A549 (cell line): ENCODE results near the gene MAP6D1. TPM values are rescaled to one million over a fixed set of nuclear protein-coding genes. Genes with fewer than 3 reads are reported as not detected.

ENCODE experiments used
- ATAC-seq, 2 experiments: fragments of 200-7000 bp in 1 of 2; fragments of >200 bp in 1 of 2; cut with Nextera tagmentation in 1 of 2; cut with Tn5 transposase in 1 of 2; 3 replicates each; pipeline versions ENCODE4 v1.8.0 to v1.9.1; 2018 to 2020; ENCODE audit warnings: mild to moderate bottlenecking in 1 of 2, moderate library complexity in 1 of 2
- CTCF ChIA-PET: fragments of 300-600 bp; sonication (Branson Sonifier 250); formaldehyde crosslinking; extraction: SDS; loops from one replicate; lab custom pipeline; 2021; ENCODE audit warnings: antibody characterized with exemption, inconsistent platforms; lab: Yijun Ruan, JAX
- POLR2A ChIA-PET: fragments of 350-600 bp; formaldehyde crosslinking; extraction: SDS; loops from one replicate; lab custom pipeline; 2021; ENCODE audit warnings: antibody characterized with exemption, inconsistent platforms; lab: Yijun Ruan, JAX
- DNase-seq, 2 experiments: peaks; one replicate each; pipeline versions ENCODE4 v3.0.0 to v3.0.0-alpha.2; 2011 to 2016; ENCODE audit warnings: low read depth in 1 of 2, low spot score in 1 of 2
- FAIRE-seq: peaks from 2 replicates; lab custom pipeline; 2011; peaks lifted over from hg19 to GRCh38; lab: Jason Lieb, UNC
- H3K27ac ChIP-seq, 2 experiments: fragments of >200 bp; sonication (Bioruptor Twin); formaldehyde crosslinking; 3 replicates each; pipeline ENCODE4 v1.5.1; 2016 to 2017
- H3K4me1 ChIP-seq: fragments of >200 bp; sonication (Bioruptor Twin); formaldehyde crosslinking; 3 replicates; pipeline ENCODE4 v1.6.1; 2016
- H3K4me2 ChIP-seq: fragments of >200 bp; sonication (Bioruptor Twin); formaldehyde crosslinking; 3 replicates; pipeline ENCODE4 v1.6.1; 2016
- H3K4me3 ChIP-seq: fragments of >200 bp; sonication (Bioruptor Twin); formaldehyde crosslinking; 3 replicates; pipeline ENCODE4 v1.5.1; 2016
- H3K9me3 ChIP-seq: fragments of >200 bp; sonication (Bioruptor Twin); formaldehyde crosslinking; 3 replicates; pipeline ENCODE4 v1.6.1; 2016
- BHLHE40 ChIP-seq: IDR thresholded peaks from 2 replicates; pipeline ENCODE4 v1.6.1; 2012; ENCODE audit warnings: low read depth, low read length, inconsistent platforms
- CBX2 ChIP-seq: fragments of 200-600 bp; sonication (generic); IDR thresholded peaks from 2 replicates; pipeline ENCODE4 v1.6.1; 2016; ENCODE audit warnings: low read depth, mild to moderate bottlenecking, borderline replicate concordance
- CHD2 ChIP-seq: fragments of 150-350 bp; IDR thresholded peaks from 2 replicates; pipeline ENCODE4 v1.6.1; 2014; ENCODE audit warnings: low read length; ENCODE audit not compliant: partially characterized antibody
- CHD4 ChIP-seq: fragments of 200-600 bp; sonication (generic); IDR thresholded peaks from 2 replicates; pipeline ENCODE4 v1.6.1; 2016; ENCODE audit warnings: antibody characterized with exemption, mild to moderate bottlenecking, borderline replicate concordance
- EP300 ChIP-seq, 2 experiments: fragments of >200 bp; sonication (Bioruptor Twin); formaldehyde crosslinking; IDR thresholded peaks; 2 replicates in 1 of 2; 3 replicates in 1 of 2; pipeline ENCODE4 v1.6.1; 2016 to 2017
- ESRRA ChIP-seq: fragments of 150-350 bp; IDR thresholded peaks from 2 replicates; pipeline ENCODE4 v1.6.1; 2014; ENCODE audit warnings: mild to moderate bottlenecking, low read length, borderline replicate concordance
- FOSL2 ChIP-seq, 2 experiments: fragments of 450-650 bp in 1 of 2; fragments of >200 bp in 1 of 2; sonication (Bioruptor Twin) in 1 of 2; formaldehyde crosslinking; IDR thresholded peaks; 2 replicates each; pipeline versions ENCODE4 v1.5.0 to v1.6.1; 2016 to 2020; ENCODE audit warnings: mild to moderate bottlenecking in 1 of 2, moderate library complexity in 1 of 2
- HOXB13 ChIP-seq: fragments of 250-450 bp; sonication (Bioruptor Pico); IDR thresholded peaks from 2 replicates; pipeline ENCODE4 v1.5.0; 2020; ENCODE audit warnings: low read depth, mild to moderate bottlenecking, moderate library complexity
- HOXB5 ChIP-seq: fragments of 250-450 bp; sonication (Bioruptor Pico); IDR thresholded peaks from 2 replicates; pipeline ENCODE4 v1.5.0; 2020; ENCODE audit warnings: mild to moderate bottlenecking, moderate library complexity
- JUN ChIP-seq, 2 experiments: fragments of >200 bp; sonication (Bioruptor Twin); formaldehyde crosslinking; IDR thresholded peaks; 2 replicates in 1 of 2; 3 replicates in 1 of 2; pipeline ENCODE4 v1.6.1; 2016 to 2017
- MAFK ChIP-seq: fragments of 450-650 bp; IDR thresholded peaks from 2 replicates; pipeline ENCODE4 v1.6.1; 2014; ENCODE audit not compliant: partially characterized antibody
- MAX ChIP-seq: IDR thresholded peaks from 2 replicates; pipeline ENCODE4 v1.6.1; 2012
- NFE2L2 ChIP-seq: fragments of 150-350 bp; conservative IDR thresholded peaks from 2 replicates; pipeline ENCODE4 v1.6.1; 2014; ENCODE audit warnings: low read length
- NPAS2 ChIP-seq: fragments of 250-450 bp; sonication (Bioruptor Pico); IDR thresholded peaks from 2 replicates; pipeline ENCODE4 v1.8.0; 2022; ENCODE audit warnings: mild to moderate bottlenecking, moderate library complexity, borderline replicate concordance
- NR3C1 ChIP-seq: fragments of >200 bp; sonication (Bioruptor Twin); formaldehyde crosslinking; IDR thresholded peaks from 3 replicates; pipeline ENCODE4 v1.6.1; 2017
- POLR2A ChIP-seq: IDR thresholded peaks from 2 replicates; pipeline ENCODE4 v1.6.1; 2012; ENCODE audit warnings: mild to moderate bottlenecking, low read length
- RAD21 ChIP-seq, 2 experiments: fragments of >200 bp in 1 of 2; sonication (Bioruptor Twin) in 1 of 2; formaldehyde crosslinking in 1 of 2; IDR thresholded peaks in 1 of 2; conservative IDR thresholded peaks in 1 of 2; 2 replicates in 1 of 2; 3 replicates in 1 of 2; pipeline ENCODE4 v1.6.1; 2012 to 2018; ENCODE audit warnings: inconsistent platforms in 1 of 2
- RCOR1 ChIP-seq: fragments of 150-350 bp; IDR thresholded peaks from 2 replicates; pipeline ENCODE4 v1.6.1; 2014; ENCODE audit warnings: antibody characterized with exemption, low read length, low read depth
- RNF2 ChIP-seq: fragments of 200-600 bp; sonication (generic); IDR thresholded peaks from 2 replicates; pipeline ENCODE4 v1.6.1; 2016; ENCODE audit warnings: low read depth, mild to moderate bottlenecking, antibody characterized with exemption, moderate library complexity, borderline replicate concordance
- TFCP2L1 ChIP-seq: fragments of 250-450 bp; sonication (Bioruptor Pico); IDR thresholded peaks from 2 replicates; pipeline ENCODE4 v1.5.0; 2021; ENCODE audit warnings: mild to moderate bottlenecking
- USF2 ChIP-seq: fragments of 450-650 bp; IDR thresholded peaks from 2 replicates; pipeline ENCODE4 v1.6.1; 2014; ENCODE audit warnings: antibody characterized with exemption
- ZC3H11A ChIP-seq: fragments of 450-650 bp; IDR thresholded peaks from 2 replicates; pipeline ENCODE4 v1.6.1; 2014; ENCODE audit warnings: antibody characterized with exemption, mild to moderate bottlenecking
- ZSCAN20 ChIP-seq: fragments of 250-450 bp; sonication (Bioruptor Pico); IDR thresholded peaks from 2 replicates; pipeline ENCODE4 v1.8.0; 2022; ENCODE audit warnings: mild to moderate bottlenecking, moderate library complexity
- WGBS: methylation state at CpG from one replicate; pipeline ENCODE4 v1.1.6; 2017; ENCODE audit errors: missing lambda C conversion rate; 5-methylcytosine and 5-hydroxymethylcytosine counted together
- polyA plus RNA-seq, 4 experiments: library from polyadenylated mRNA; depleted of rRNA in 3 of 4; stranded (reverse); fragments of >200 nt; fragmentation: RNase III in 1 of 4; extraction: RNeasy Plus Mini Kit Qiagen cat#74134 plus additional on column Dnase treatment in 1 of 4; gene quantifications; 2 replicates in 3 of 4; 3 replicates in 1 of 4; pipeline ENCODE4 v1.2.3, GENCODE V29; 2011 to 2017
- TF ChIP-seq, protein P1 (sequence below): fragments of 200-600 bp; sonication (generic); IDR thresholded peaks from 2 replicates; pipeline ENCODE4 v1.6.1; 2016; ENCODE audit warnings: antibody characterized with exemption, mild to moderate bottlenecking, moderate library complexity

MAP6D1 gene
- polyA plus RNA-seq, 2 of the 4 experiments (the other 2 are of a cell fraction) = 0.68 to 1.2 TPM

DNA sequence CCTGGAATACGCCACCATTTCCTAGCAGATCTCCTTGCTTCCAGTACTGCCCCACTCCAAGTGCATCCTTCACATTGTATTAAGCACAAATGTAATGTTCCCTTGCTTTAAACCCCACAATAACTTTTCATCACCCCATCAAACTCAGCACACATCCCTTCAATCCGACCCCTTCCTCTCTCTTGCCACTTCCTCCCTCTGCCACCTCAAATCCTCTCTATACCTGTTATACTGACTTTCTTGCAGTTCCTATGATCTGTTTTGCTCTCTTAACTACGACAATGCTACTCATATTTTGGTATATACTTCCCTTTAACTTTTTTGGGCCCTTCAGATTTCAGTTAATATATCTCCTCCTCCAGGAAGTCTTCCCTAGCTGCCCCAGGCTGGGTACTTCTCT, 45.2 kb upstream of the MAP6D1 start:
- no peaks in the 10 kb centered on the region for H3K4me1 ChIP-seq
- POLR2A ChIA-PET = no interaction called here
- ATAC-seq (no peak), FAIRE-seq (no peak), DNase-seq (no peak)
- CTCF ChIA-PET = interaction anchor here (3.4 kb wide), 1 partner anchor 14 kb away, joined by 15 read pairs; the partner anchor contains the start of gene PARL
- no peak overlapping the region for H3K4me3 ChIP-seq
- H3K9me3 ChIP-seq = no peaks in the 10 kb centered on the region
- TF ChIP-seq ESRRA (no peak), HOXB5 (no peak), CBX2 (no peak), HOXB13 (CRISPR knock-in tag) (no peak), NR3C1 (no peak), FOSL2 (IDR thresholded peaks at IDR 0.05) (no peak), FOSL2 (CRISPR knock-in tag; IDR thresholded peaks at IDR 0.05) (no peak), BHLHE40 (no peak), TFCP2L1 (CRISPR knock-in tag) (no peak), MAX (no peak), MAFK (no peak), EP300 (IDR thresholded peaks at IDR 0.05) (no peak), NPAS2 (no peak), CHD4 (no peak)
- TF ChIP-seq, protein P1, sequence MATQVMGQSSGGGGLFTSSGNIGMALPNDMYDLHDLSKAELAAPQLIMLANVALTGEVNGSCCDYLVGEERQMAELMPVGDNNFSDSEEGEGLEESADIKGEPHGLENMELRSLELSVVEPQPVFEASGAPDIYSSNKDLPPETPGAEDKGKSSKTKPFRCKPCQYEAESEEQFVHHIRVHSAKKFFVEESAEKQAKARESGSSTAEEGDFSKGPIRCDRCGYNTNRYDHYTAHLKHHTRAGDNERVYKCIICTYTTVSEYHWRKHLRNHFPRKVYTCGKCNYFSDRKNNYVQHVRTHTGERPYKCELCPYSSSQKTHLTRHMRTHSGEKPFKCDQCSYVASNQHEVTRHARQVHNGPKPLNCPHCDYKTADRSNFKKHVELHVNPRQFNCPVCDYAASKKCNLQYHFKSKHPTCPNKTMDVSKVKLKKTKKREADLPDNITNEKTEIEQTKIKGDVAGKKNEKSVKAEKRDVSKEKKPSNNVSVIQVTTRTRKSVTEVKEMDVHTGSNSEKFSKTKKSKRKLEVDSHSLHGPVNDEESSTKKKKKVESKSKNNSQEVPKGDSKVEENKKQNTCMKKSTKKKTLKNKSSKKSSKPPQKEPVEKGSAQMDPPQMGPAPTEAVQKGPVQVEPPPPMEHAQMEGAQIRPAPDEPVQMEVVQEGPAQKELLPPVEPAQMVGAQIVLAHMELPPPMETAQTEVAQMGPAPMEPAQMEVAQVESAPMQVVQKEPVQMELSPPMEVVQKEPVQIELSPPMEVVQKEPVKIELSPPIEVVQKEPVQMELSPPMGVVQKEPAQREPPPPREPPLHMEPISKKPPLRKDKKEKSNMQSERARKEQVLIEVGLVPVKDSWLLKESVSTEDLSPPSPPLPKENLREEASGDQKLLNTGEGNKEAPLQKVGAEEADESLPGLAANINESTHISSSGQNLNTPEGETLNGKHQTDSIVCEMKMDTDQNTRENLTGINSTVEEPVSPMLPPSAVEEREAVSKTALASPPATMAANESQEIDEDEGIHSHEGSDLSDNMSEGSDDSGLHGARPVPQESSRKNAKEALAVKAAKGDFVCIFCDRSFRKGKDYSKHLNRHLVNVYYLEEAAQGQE = no peak
- H3K27ac ChIP-seq = no peak overlapping the region
- no peak overlapping the region for H3K4me2 ChIP-seq
- 93% methylated on average over 3 of the region's 3 CpGs for WGBS

- ATAC-seq = no peak
- H3K4me2 ChIP-seq = no peak overlapping the region
- CTCF ChIA-PET = interaction anchor here (3.4 kb wide), 1 partner anchor 16 kb away, joined by 15 read pairs; the partner anchor contains the start of gene PARL
- H3K4me1 ChIP-seq = no peaks in the 10 kb centered on the region
- WGBS = 97% methylated on average over 1 of the region's 1 CpG
- no peak for TF ChIP-seq RAD21 (conservative IDR thresholded peaks at IDR 0.05 in 1 of 2, IDR thresholded peaks at IDR 0.05 in 1 of 2)
- no peak for TF ChIP-seq JUN (IDR thresholded peaks at IDR 0.05)
- TF ChIP-seq RCOR1 = no peak
- no peak for TF ChIP-seq NPAS2
- TF ChIP-seq CHD2 = no peak
- no peak for TF ChIP-seq USF2
- no peak for TF ChIP-seq HOXB5
- no peak for TF ChIP-seq ZSCAN20 (CRISPR knock-in tag)
- no peak for TF ChIP-seq HOXB13 (CRISPR knock-in tag)
- TF ChIP-seq ZC3H11A = no peak
- no peak for TF ChIP-seq RNF2
- no peak for TF ChIP-seq POLR2A
- TF ChIP-seq NFE2L2 = no peak
- no peak for FAIRE-seq
- POLR2A ChIA-PET = no interaction called here
- no peak for DNase-seq
- no peak overlapping the region for H3K4me3 ChIP-seq
- H3K9me3 ChIP-seq = no peaks in the 10 kb centered on the region
- no peak overlapping the region for H3K27ac ChIP-seq
These were observed 43.4 kb upstream of the MAP6D1 start for GRCh38 chr3:183868796-183869195.
